GM12873 (cell line): ENCODE results near the gene KIF2C.

Source experiments
- CTCF ChIP-seq: IDR thresholded peaks from 2 replicates; pipeline ENCODE4 v1.5.1; 2012; ENCODE audit warnings: low read depth, mild to moderate bottlenecking, moderate library complexity, low read length, control low read depth; ENCODE audit not compliant: insufficient read depth; ENCODE audit errors: missing control alignments

The KIF2C gene

GRCh38 chr1:44713321-44713781, 26.3 kb upstream of the KIF2C start:
- TF ChIP-seq CTCF, result no peak

GRCh38 chr1:44714532-44714931, 25.1 kb upstream of the KIF2C start:
- TF ChIP-seq CTCF, result no peak

GRCh38 chr1:44714944-44715571, 24.6 kb upstream of the KIF2C start:
- TF ChIP-seq CTCF, result peak; percentile 96

- TF ChIP-seq CTCF, result no peak
Observed at GRCh38 chr1:44717156-44717555, 22.5 kb upstream of the KIF2C start.

- no peak for TF ChIP-seq CTCF
Observed at GRCh38 chr1:44717653-44718052, 22.0 kb upstream of the KIF2C start.

GRCh38 chr1:44718091-44718490, 21.5 kb upstream of the KIF2C start:
- TF ChIP-seq CTCF, result no peak

- TF ChIP-seq CTCF, result no peak
Observed at GRCh38 chr1:44719318-44719717, 20.3 kb upstream of the KIF2C start.
